NK-92 treated with Interleukin-12 subunit alpha and Interleukin-12 subunit beta, amount 100 ng/mL, for 24 hours (cell line): ENCODE measurements around the gene FAM107B.
"Not testable (repeated sequence)": the region's sequence is repeated elsewhere in the genome, so short reads cannot be mapped to it uniquely, and the experiment has no call there.

ENCODE experiments used
- DNase-seq: peaks from one replicate; lab custom pipeline; 2025; lab: John Stamatoyannopoulos, UW

FAM107B gene

GRCh38 chr10:14736043-14736442 lies 38.7 kb downstream of the FAM107B start:
- DNase-seq: no peak

- no peak for DNase-seq
Measured at GRCh38 chr10:14731875-14732512, 42.7 kb downstream of the FAM107B start.

GRCh38 chr10:14728346-14728745 lies 46.4 kb downstream of the FAM107B start:
- no peak for DNase-seq

GRCh38 chr10:14727924-14728323 lies 46.8 kb downstream of the FAM107B start:
- DNase-seq: no peak

- DNase-seq: no peak
Measured at GRCh38 chr10:14727465-14727864, 47.2 kb downstream of the FAM107B start.

- no peak for DNase-seq
Measured at GRCh38 chr10:14724931-14725330, 49.8 kb downstream of the FAM107B start.

GRCh38 chr10:14723052-14723689 lies 51.5 kb downstream of the FAM107B start:
- DNase-seq: no peak

GRCh38 chr10:14717552-14717951 lies 57.1 kb downstream of the FAM107B start:
- no peak for DNase-seq

GRCh38 chr10:14712991-14713424 lies 61.7 kb downstream of the FAM107B start:
- DNase-seq: no peak

GRCh38 chr10:14709344-14709743 lies 65.4 kb downstream of the FAM107B start:
- not testable (repeated sequence) for DNase-seq

GRCh38 chr10:14707481-14707880 lies 67.2 kb downstream of the FAM107B start:
- DNase-seq: no peak

GRCh38 chr10:14705548-14706230 lies 69.0 kb downstream of the FAM107B start:
- no peak for DNase-seq

- no peak for DNase-seq
Measured at GRCh38 chr10:14703631-14704001, 71.1 kb downstream of the FAM107B start.

GRCh38 chr10:14701466-14701865 lies 73.2 kb downstream of the FAM107B start:
- DNase-seq: no peak

- DNase-seq: no peak
Measured at GRCh38 chr10:14700546-14700945, 74.2 kb downstream of the FAM107B start.

GRCh38 chr10:14699482-14699881 lies 75.2 kb downstream of the FAM107B start:
- no peak for DNase-seq

- no peak for DNase-seq
Measured at GRCh38 chr10:14698829-14699170, 75.9 kb downstream of the FAM107B start.

- DNase-seq: no peak
Measured at GRCh38 chr10:14698111-14698828, 76.4 kb downstream of the FAM107B start.

- DNase-seq: no peak
Measured at GRCh38 chr10:14697281-14697680, 77.4 kb downstream of the FAM107B start.

- no peak for DNase-seq
Measured at GRCh38 chr10:14696821-14697220, 77.9 kb downstream of the FAM107B start.

- DNase-seq: no peak
Measured at GRCh38 chr10:14695847-14696480, 78.7 kb downstream of the FAM107B start.

GRCh38 chr10:14693891-14694290 lies 80.8 kb downstream of the FAM107B start:
- no peak for DNase-seq
